ENCODE data around the gene SND1.

- TF ChIP-seq CTCF (IDR thresholded peaks at IDR 0.05), result no peak
- no peak for TF ChIP-seq EZH2 (IDR thresholded peaks at IDR 0.05; ENCODE audit: borderline replicate concordance, insufficient read depth, low read depth, low read length, poor library complexity, severe bottlenecking)
Observed at GRCh38 chr7:127908430-127909258, 256.6 kb downstream of the SND1 start.

All from B cell (primary cell).